AG04450 (cell line): ENCODE results near the gene COL6A2. TPM values are rescaled to one million over a fixed set of nuclear protein-coding genes. Genes with fewer than 3 reads are reported as not detected.

Experiments used
- CTCF ChIA-PET: fragments of 300-600, 350-600 bp; formaldehyde crosslinking; extraction: SDS; loops from one replicate; lab custom pipeline; 2022; ENCODE audit warnings: antibody characterized with exemption, inconsistent platforms; lab: Charles Lee
- POLR2A ChIA-PET: fragments of 350-600 bp; formaldehyde crosslinking; extraction: SDS; loops from one replicate; lab custom pipeline; 2021; ENCODE audit warnings: antibody characterized with exemption, inconsistent platforms; lab: Yijun Ruan, JAX
- DNase-seq: peaks from one replicate; pipeline ENCODE4 v3.0.0-alpha.2; 2011; ENCODE audit warnings: low read depth, low spot score
- H3K27ac ChIP-seq: one replicate; pipeline ENCODE4 v1.5.1; 2012; ENCODE audit warnings: low read depth, low read length, control low read depth
- H3K27me3 ChIP-seq: one replicate; pipeline ENCODE4 v1.6.0; 2012; ENCODE audit warnings: low read length; ENCODE audit not compliant: control insufficient read depth, insufficient read depth
- H3K4me3 ChIP-seq: 2 replicates; pipeline ENCODE4 v1.5.1; 2011; ENCODE audit warnings: mild to moderate bottlenecking, low read depth, low read length, control low read depth
- H3K9me3 ChIP-seq: 2 replicates; pipeline ENCODE4 v1.5.1; 2012; ENCODE audit warnings: low read length; ENCODE audit not compliant: control insufficient read depth, insufficient read depth
- CTCF ChIP-seq: IDR thresholded peaks from 2 replicates; pipeline ENCODE4 v1.5.1; 2011; ENCODE audit warnings: low read depth, low read length, control low read depth, inconsistent platforms
- polyA plus RNA-seq: library from polyadenylated mRNA; depleted of rRNA; stranded (reverse); fragments of >200 nt; gene quantifications from 2 replicates; pipeline ENCODE4 v1.2.3, GENCODE V29; 2011

The COL6A2 gene
- polyA plus RNA-seq, 1 experiment: 454 TPM

- TF ChIP-seq CTCF: no peak
- H3K4me3 ChIP-seq: no peak overlapping the region
- ChIA-PET CTCF (no interaction called here), POLR2A (no interaction called here)
- DNase-seq: no peak
- peaks cover 2% of the 10 kb centered on the region for H3K27me3 ChIP-seq
- H3K27ac ChIP-seq: no peak overlapping the region
- peaks cover 5% of the 10 kb centered on the region; the same call in 1 of the 2 replicates for H3K9me3 ChIP-seq
Measured at GRCh38 chr21:46156378-46156645, 58.4 kb downstream of the COL6A2 start.

- H3K27me3 ChIP-seq: peaks cover 5% of the 10 kb centered on the region
- no peak overlapping the region for H3K27ac ChIP-seq
- ChIA-PET POLR2A (no interaction called here), CTCF (no interaction called here)
- no peak for TF ChIP-seq CTCF
- H3K9me3 ChIP-seq: peaks cover 6% of the 10 kb centered on the region; the same call in 1 of the 2 replicates
- no peak overlapping the region for H3K4me3 ChIP-seq
- no peak for DNase-seq
Measured at GRCh38 chr21:46156678-46157077, 58.8 kb downstream of the COL6A2 start.

GRCh38 chr21:46157396-46157986 lies 59.6 kb downstream of the COL6A2 start:
- Histone ChIP-seq H3K9me3 (peaks cover 6% of the 10 kb centered on the region; the same call in 1 of the 2 replicates), H3K27me3 (peaks cover 13% of the 10 kb centered on the region), H3K27ac (no peak overlapping the region), H3K4me3 (no peak overlapping the region)
- no peak for DNase-seq
- ChIA-PET POLR2A (no interaction called here), CTCF (no interaction called here)
- TF ChIP-seq CTCF: no peak

- Histone ChIP-seq H3K4me3 (no peak overlapping the region), H3K27me3 (peaks cover 18% of the 10 kb centered on the region), H3K27ac (no peak overlapping the region), H3K9me3 (peaks cover 6% of the 10 kb centered on the region; the same call in 1 of the 2 replicates)
- no peak for DNase-seq
- no peak for TF ChIP-seq CTCF
- ChIA-PET POLR2A (no interaction called here), CTCF (interaction anchor here (1.1 kb wide), 1 partner anchor 15 kb away, joined by 3 read pairs; no protein-coding TSS in a partner anchor)
Measured at GRCh38 chr21:46157987-46158451, 60.1 kb downstream of the COL6A2 start.

GRCh38 chr21:46158666-46159300 lies 60.9 kb downstream of the COL6A2 start:
- ChIA-PET POLR2A (no interaction called here), CTCF (interaction anchor here (1.1 kb wide), 1 partner anchor 16 kb away, joined by 3 read pairs; no protein-coding TSS in a partner anchor)
- Histone ChIP-seq H3K4me3 (no peak overlapping the region), H3K27me3 (peaks cover 18% of the 10 kb centered on the region), H3K27ac (no peak overlapping the region), H3K9me3 (peaks cover 6% of the 10 kb centered on the region; the same call in 1 of the 2 replicates)
- DNase-seq: no peak
- TF ChIP-seq CTCF: no peak
